Osteoblast (primary cell): ENCODE data around the gene PRKCE. TPM values are rescaled to one million over a fixed set of nuclear protein-coding genes. Genes with fewer than 3 reads are reported as not detected.

ENCODE experiments used
- DNase-seq: peaks from one replicate; pipeline ENCODE4 v3.0.0; 2011; ENCODE audit warnings: low spot score, mixed read lengths; ENCODE audit not compliant: insufficient read length; ENCODE audit errors: missing footprints
- H2AFZ ChIP-seq: 2 replicates; pipeline ENCODE4 v1.6.0; 2011; ENCODE audit warnings: mild to moderate bottlenecking, low read length
- H3K27ac ChIP-seq: 2 replicates; pipeline ENCODE4 v1.5.1; 2011; ENCODE audit warnings: mild to moderate bottlenecking, low read depth, low read length, moderate library complexity
- H3K27me3 ChIP-seq: 2 replicates; pipeline ENCODE4 v1.6.0; 2012; ENCODE audit warnings: mild to moderate bottlenecking, control low read depth, inconsistent platforms, low read length, moderate library complexity; ENCODE audit not compliant: insufficient read depth
- H3K36me3 ChIP-seq: 2 replicates; pipeline ENCODE4 v1.5.1; 2011; ENCODE audit warnings: mild to moderate bottlenecking, low read length, control low read depth, moderate library complexity; ENCODE audit not compliant: insufficient read depth
- H3K4me1 ChIP-seq: 2 replicates; pipeline ENCODE4 v1.5.1; 2011; ENCODE audit warnings: mild to moderate bottlenecking, low read length, control low read depth, moderate library complexity; ENCODE audit not compliant: insufficient read depth
- H3K4me2 ChIP-seq: 2 replicates; pipeline ENCODE4 v1.6.0; 2011; ENCODE audit warnings: mild to moderate bottlenecking, low read length; ENCODE audit not compliant: insufficient read depth
- H3K4me3 ChIP-seq: fragments of 200-600 bp; sonication (generic); 3 replicates; pipeline ENCODE4 v1.5.1; 2012; ENCODE audit warnings: mild to moderate bottlenecking, low read length, inconsistent platforms; ENCODE audit not compliant: insufficient read depth
- H3K79me2 ChIP-seq: 2 replicates; pipeline ENCODE4 v1.6.0; 2012; ENCODE audit warnings: mild to moderate bottlenecking, low read length, control low read depth, inconsistent platforms; ENCODE audit not compliant: insufficient read depth
- H3K9me3 ChIP-seq: 2 replicates; pipeline ENCODE4 v1.5.1; 2011; ENCODE audit warnings: low read depth, low read length, control low read depth
- H4K20me1 ChIP-seq: 2 replicates; pipeline ENCODE4 v1.6.0; 2012; ENCODE audit warnings: mild to moderate bottlenecking, low read length, control low read depth; ENCODE audit not compliant: insufficient read depth
- total RNA-seq: library from RNA; depleted of rRNA; stranded (reverse); fragments of >200 nt; gene quantifications from 2 replicates; pipeline ENCODE4 v1.2.3, GENCODE V29; 2012
- TF ChIP-seq, protein P1 (sequence below): IDR thresholded peaks from 2 replicates; pipeline ENCODE4 v1.5.1; 2011; ENCODE audit warnings: mild to moderate bottlenecking, low read depth, low read length, moderate library complexity; ENCODE audit errors: extremely low read depth

PRKCE gene
- total RNA-seq, 1 donor: 22.1 TPM

DNA sequence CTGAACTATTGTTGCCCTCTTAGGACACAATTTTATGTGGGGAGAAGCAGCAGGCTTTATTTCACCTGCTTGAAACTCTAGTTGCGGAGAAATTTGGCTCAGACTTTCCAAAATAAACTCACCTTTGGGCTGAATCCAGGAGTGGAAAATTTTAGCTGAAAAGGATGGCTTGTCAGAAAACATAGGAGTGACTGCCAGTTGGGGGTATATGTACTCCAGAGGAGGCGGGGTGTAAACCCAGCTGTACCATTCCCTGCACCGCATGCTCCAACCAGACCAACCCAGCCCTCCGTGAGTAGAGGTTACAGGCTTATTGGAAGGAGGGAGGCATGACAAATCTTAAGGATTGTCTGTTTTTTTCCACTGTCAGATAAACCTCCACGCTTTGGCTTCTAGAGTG is 53.8 kb downstream of the PRKCE start:
- peaks cover 7% of the 10 kb centered on the region for H4K20me1 ChIP-seq
- H3K27me3 ChIP-seq: no peaks in the 10 kb centered on the region
- H3K4me1 ChIP-seq: no peaks in the 10 kb centered on the region
- H3K27ac ChIP-seq: no peak overlapping the region
- TF ChIP-seq, protein P1, sequence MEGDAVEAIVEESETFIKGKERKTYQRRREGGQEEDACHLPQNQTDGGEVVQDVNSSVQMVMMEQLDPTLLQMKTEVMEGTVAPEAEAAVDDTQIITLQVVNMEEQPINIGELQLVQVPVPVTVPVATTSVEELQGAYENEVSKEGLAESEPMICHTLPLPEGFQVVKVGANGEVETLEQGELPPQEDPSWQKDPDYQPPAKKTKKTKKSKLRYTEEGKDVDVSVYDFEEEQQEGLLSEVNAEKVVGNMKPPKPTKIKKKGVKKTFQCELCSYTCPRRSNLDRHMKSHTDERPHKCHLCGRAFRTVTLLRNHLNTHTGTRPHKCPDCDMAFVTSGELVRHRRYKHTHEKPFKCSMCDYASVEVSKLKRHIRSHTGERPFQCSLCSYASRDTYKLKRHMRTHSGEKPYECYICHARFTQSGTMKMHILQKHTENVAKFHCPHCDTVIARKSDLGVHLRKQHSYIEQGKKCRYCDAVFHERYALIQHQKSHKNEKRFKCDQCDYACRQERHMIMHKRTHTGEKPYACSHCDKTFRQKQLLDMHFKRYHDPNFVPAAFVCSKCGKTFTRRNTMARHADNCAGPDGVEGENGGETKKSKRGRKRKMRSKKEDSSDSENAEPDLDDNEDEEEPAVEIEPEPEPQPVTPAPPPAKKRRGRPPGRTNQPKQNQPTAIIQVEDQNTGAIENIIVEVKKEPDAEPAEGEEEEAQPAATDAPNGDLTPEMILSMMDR: no peak
- peaks cover 2% of the 10 kb centered on the region for H3K79me2 ChIP-seq
- no peak overlapping the region for H3K4me3 ChIP-seq
- no peaks in the 10 kb centered on the region for H3K36me3 ChIP-seq
- no peak overlapping the region for H3K4me2 ChIP-seq
- H2AFZ ChIP-seq: no peak overlapping the region
- no peaks in the 10 kb centered on the region for H3K9me3 ChIP-seq
- DNase-seq: no peak

DNA sequence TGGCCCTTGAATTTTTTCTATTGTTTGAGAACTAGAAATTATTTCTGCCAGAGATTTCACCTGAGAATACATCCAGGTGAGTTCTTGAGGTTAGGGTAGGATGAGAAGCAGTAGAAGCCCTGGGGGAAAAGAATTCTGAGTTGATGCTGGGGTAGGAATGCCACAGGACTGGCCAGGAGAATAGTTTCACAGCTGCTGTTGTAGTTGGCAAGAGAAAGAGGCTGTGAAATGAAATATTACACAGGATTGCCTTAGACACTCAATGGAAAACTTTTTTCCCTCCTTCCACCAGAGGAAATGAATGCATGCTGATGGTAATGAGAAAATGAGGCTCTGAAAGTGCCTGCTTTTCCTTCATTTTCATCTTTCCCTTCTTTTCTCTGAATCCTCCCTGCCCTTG is 54.6 kb downstream of the PRKCE start:
- no peak overlapping the region for H3K27ac ChIP-seq
- H3K79me2 ChIP-seq: no peaks in the 10 kb centered on the region
- no peak overlapping the region for H3K4me3 ChIP-seq
- no peak overlapping the region for H3K4me2 ChIP-seq
- no peak for DNase-seq
- H3K4me1 ChIP-seq: no peaks in the 10 kb centered on the region
- H3K9me3 ChIP-seq: no peaks in the 10 kb centered on the region
- H3K36me3 ChIP-seq: no peaks in the 10 kb centered on the region
- no peaks in the 10 kb centered on the region for H3K27me3 ChIP-seq
- H2AFZ ChIP-seq: no peak overlapping the region
- H4K20me1 ChIP-seq: peaks cover 4% of the 10 kb centered on the region
- TF ChIP-seq, protein P1: no peak

- DNase-seq: no peak
- H3K4me1 ChIP-seq: no peaks in the 10 kb centered on the region
- H3K79me2 ChIP-seq: no peaks in the 10 kb centered on the region
- no peaks in the 10 kb centered on the region for H3K36me3 ChIP-seq
- no peaks in the 10 kb centered on the region for H3K9me3 ChIP-seq
- no peak overlapping the region for H3K4me3 ChIP-seq
- H2AFZ ChIP-seq: no peak overlapping the region
- TF ChIP-seq, protein P1: no peak
- H3K27ac ChIP-seq: no peak overlapping the region
- peaks cover 4% of the 10 kb centered on the region for H4K20me1 ChIP-seq
- no peak overlapping the region for H3K4me2 ChIP-seq
- H3K27me3 ChIP-seq: no peaks in the 10 kb centered on the region
Measured at GRCh38 chr2:45707006-45707405, 55.5 kb downstream of the PRKCE start.

DNA sequence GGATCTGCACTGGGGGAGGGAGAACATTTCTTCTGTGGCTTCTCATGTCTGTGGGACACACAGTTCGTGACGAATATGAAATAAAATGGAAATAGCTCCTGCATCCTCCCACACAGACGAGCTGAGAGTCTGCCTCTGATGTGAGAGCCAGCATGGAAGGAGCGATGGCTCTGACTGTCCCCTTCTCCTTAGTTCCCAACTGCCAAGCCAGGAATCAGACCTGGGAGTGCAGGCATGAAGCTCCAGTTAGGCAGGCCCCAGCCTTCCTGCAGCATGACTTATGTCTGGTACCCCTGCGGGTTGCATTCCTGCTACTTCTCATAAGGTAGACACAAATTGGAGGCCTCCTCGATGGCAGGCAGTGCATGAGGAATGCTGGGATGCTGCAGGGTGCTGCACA is 56.2 kb downstream of the PRKCE start:
- TF ChIP-seq, protein P1: no peak

More for the DNA sequence above, 56.2 kb downstream of the PRKCE start:
- H3K9me3 ChIP-seq: no peaks in the 10 kb centered on the region
- no peaks in the 10 kb centered on the region for H3K79me2 ChIP-seq
- H4K20me1 ChIP-seq: peaks cover 4% of the 10 kb centered on the region
- no peak overlapping the region for H3K27ac ChIP-seq
- H3K27me3 ChIP-seq: no peaks in the 10 kb centered on the region
- no peak for DNase-seq
- H3K36me3 ChIP-seq: no peaks in the 10 kb centered on the region
- no peak overlapping the region for H2AFZ ChIP-seq
- no peak overlapping the region for H3K4me2 ChIP-seq
- no peaks in the 10 kb centered on the region for H3K4me1 ChIP-seq
- no peak overlapping the region for H3K4me3 ChIP-seq
